Fibroblast of the aortic adventitia (primary cell): ENCODE results near the gene NUP210L. TPM values are rescaled to one million over a fixed set of nuclear protein-coding genes. Genes with fewer than 3 reads are reported as not detected.
"Not testable (repeated sequence)": the region's sequence is repeated elsewhere in the genome, so short reads cannot be mapped to it uniquely, and the experiment has no call there.

Experiments used
- DNase-seq: peaks from one replicate; pipeline ENCODE4 v3.0.0-alpha.2; 2010; ENCODE audit warnings: low read depth
- H3K4me3 ChIP-seq: 2 replicates; pipeline ENCODE4 v1.5.1; 2011; ENCODE audit warnings: low read depth, mild to moderate bottlenecking, control low read depth, low read length, moderate library complexity
- total RNA-seq: library from RNA; depleted of rRNA; stranded (reverse); fragments of >200 nt; gene quantifications from 2 replicates; pipeline ENCODE4 v1.2.3, GENCODE V29; 2012; ENCODE audit warnings: low replicate concordance
- TF ChIP-seq, protein P1 (sequence below): IDR thresholded peaks from 2 replicates; pipeline ENCODE4 v1.5.1; 2011; ENCODE audit warnings: mild to moderate bottlenecking, low read length, control low read depth, inconsistent platforms; ENCODE audit not compliant: insufficient read depth

Gene NUP210L
- total RNA-seq, 1 donor: 0.09 TPM

DNA sequence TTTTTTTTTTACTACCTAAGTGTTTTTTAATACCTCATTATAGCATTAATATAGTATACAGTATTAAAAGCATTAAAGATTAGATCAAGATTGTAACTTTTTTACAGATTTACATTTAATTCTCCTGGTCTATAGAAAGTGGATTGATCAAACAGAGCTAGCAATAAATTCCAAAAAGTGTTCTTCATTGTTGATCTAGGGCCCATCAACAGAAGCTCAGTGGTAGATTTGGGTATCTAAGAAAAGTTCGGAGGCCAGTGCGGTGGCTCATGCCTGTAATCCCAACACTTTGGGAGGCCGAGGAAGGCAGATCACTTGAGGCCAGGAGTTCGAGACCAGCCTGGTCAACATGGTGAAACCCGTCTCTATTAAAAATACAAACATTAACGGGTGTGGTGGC, 12.5 kb downstream of the NUP210L start:
- no peak for DNase-seq
- TF ChIP-seq, protein P1, sequence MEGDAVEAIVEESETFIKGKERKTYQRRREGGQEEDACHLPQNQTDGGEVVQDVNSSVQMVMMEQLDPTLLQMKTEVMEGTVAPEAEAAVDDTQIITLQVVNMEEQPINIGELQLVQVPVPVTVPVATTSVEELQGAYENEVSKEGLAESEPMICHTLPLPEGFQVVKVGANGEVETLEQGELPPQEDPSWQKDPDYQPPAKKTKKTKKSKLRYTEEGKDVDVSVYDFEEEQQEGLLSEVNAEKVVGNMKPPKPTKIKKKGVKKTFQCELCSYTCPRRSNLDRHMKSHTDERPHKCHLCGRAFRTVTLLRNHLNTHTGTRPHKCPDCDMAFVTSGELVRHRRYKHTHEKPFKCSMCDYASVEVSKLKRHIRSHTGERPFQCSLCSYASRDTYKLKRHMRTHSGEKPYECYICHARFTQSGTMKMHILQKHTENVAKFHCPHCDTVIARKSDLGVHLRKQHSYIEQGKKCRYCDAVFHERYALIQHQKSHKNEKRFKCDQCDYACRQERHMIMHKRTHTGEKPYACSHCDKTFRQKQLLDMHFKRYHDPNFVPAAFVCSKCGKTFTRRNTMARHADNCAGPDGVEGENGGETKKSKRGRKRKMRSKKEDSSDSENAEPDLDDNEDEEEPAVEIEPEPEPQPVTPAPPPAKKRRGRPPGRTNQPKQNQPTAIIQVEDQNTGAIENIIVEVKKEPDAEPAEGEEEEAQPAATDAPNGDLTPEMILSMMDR: no peak
- no peak overlapping the region for H3K4me3 ChIP-seq

DNA sequence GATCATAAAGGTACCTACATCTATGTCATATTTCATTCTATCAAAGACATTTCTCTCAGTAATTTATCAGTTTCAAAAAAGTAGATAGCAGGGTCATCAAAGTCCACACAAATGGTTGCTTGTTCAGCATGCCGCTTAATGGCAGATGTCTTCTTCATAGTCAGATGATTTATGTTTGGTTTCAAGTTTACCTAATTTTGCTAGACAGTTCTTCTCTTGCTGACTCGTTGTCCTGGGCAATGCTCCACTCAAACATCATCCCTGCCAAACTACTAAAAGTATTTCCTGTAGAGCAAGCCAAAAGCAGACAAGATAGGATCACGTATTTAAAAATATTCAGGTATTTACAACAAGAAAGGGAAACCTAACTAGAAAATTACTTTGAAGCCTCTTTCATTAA, 13.6 kb downstream of the NUP210L start:
- H3K4me3 ChIP-seq: no peak overlapping the region
- peak; percentile 45 for DNase-seq
- TF ChIP-seq, protein P1: no peak

DNA sequence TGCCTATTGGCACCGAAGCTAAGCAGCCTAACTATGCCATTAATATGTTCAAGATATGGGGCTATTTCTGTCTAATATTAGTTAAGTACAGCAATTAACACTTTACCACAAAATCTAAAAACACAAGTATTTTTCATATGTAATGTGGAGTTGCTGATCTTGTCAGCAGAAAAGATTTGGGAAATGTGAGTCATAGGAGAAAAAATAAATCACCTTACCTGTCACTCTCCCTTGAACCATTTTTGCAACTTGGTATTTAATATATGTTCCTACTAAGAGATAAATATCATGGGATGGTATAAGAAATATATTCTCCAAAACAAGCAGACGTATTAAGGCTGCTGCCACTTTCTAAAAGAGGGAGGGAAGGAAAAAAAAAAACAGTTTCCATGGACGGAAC, 17.0 kb downstream of the NUP210L start:
- DNase-seq: no peak
- H3K4me3 ChIP-seq: no peak overlapping the region
- TF ChIP-seq, protein P1: no peak

DNA sequence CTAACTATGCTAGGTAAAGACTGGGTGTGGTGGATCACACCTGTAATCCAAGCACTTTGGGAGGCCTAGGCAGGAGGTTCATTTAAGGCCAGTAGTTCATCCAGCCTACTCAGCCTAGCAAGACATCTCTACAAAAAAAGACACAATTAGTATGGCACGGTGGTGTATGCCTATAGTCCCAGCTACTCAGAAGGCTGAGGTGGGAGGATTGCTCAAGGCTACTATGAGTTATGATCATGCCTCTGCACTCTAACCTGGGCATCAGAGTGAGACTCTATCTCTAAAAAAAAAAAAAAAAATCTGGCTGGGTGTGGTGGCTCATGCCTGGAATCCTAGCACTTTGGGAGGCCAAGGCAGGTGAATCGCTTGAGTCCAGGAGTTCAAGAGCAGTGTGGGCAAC, 21.6 kb downstream of the NUP210L start:
- no peak for DNase-seq
- TF ChIP-seq, protein P1: no peak
- no peak overlapping the region for H3K4me3 ChIP-seq

- H3K4me3 ChIP-seq: no peak overlapping the region
- TF ChIP-seq, protein P1: no peak
- DNase-seq: no peak
Measured at GRCh38 chr1:154129391-154129970, 25.4 kb downstream of the NUP210L start.

DNA sequence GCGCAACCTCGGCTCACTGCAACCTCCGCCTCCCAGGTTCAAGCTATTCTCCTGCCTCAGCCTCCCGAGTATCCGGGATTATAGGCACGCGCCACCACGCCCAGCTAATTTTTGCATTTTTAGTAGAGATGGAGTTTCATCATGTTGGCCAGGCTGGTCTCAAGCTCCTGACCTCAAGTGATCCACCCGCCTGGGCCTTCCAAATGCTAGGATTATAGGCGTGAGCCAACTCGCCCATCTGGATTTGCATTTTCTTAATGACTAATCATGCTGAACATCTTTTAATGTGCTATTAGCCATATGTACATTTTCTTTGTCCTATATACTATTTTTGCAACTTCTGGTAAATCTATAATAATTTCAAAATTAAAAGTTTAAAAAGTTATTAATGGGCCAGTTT, 31.7 kb downstream of the NUP210L start:
- not testable (repeated sequence) for DNase-seq, H3K4me3 ChIP-seq

GRCh38 chr1:154117642-154118041, 37.2 kb downstream of the NUP210L start:
- no peak for DNase-seq
- H3K4me3 ChIP-seq: no peak overlapping the region
- TF ChIP-seq, protein P1: no peak
